T47D (cell line): ENCODE data around the gene SIGLEC12.

Source experiments
- DNase-seq, 2 experiments: peaks; one replicate each; pipeline versions ENCODE4 v3.0.0 to v3.0.0-alpha.2; 2011 to 2012; ENCODE audit warnings: low read depth in 1 of 2, low spot score in 1 of 2
- JUND ChIP-seq: IDR thresholded peaks from 2 replicates; pipeline ENCODE4 v1.6.1; 2012; ENCODE audit warnings: low read depth
- in situ Hi-C: cut with HindIII; loops from 2 replicates; pipeline ENCODE4 v1.10.0; 2016; ENCODE audit warnings: low sequenced_read_pairs, low pct_unique_long_range_greater_than_20kb

The SIGLEC12 gene

GRCh38 chr19:51489113-51489512 lies 12.5 kb downstream of the SIGLEC12 start:
- in situ Hi-C loops = no loop called here
- no peak for TF ChIP-seq JUND
- no peak for DNase-seq

- no peak for TF ChIP-seq JUND
- no peak for DNase-seq
- in situ Hi-C loops = no loop called here
These were observed 13.1 kb downstream of the SIGLEC12 start for GRCh38 chr19:51488491-51488890.

GRCh38 chr19:51485960-51486660 lies 15.5 kb downstream of the SIGLEC12 start:
- DNase-seq = no peak
- in situ Hi-C loops = no loop called here
- TF ChIP-seq JUND = no peak

- TF ChIP-seq JUND = no peak
- in situ Hi-C loops = no loop called here
- peak in 1 of 2 experiments; percentile 75 for DNase-seq
These were observed 21.0 kb downstream of the SIGLEC12 start for GRCh38 chr19:51480590-51480989.

- in situ Hi-C loops = no loop called here
- TF ChIP-seq JUND = no peak
- DNase-seq = no peak
These were observed 21.9 kb downstream of the SIGLEC12 start for GRCh38 chr19:51479531-51480331.

GRCh38 chr19:51478381-51479234 lies 23.0 kb downstream of the SIGLEC12 start, which contains the start of gene CEACAM18:
Gene CEACAM18 (plus strand): TSS chr19:51478539.
- no peak for DNase-seq
- no peak for TF ChIP-seq JUND
- in situ Hi-C loops = no loop called here

- TF ChIP-seq JUND = no peak
- in situ Hi-C loops = no loop called here
- no peak for DNase-seq
These were observed 24.3 kb downstream of the SIGLEC12 start for GRCh38 chr19:51477344-51477743.

- in situ Hi-C loops = no loop called here
These were observed 25.4 kb downstream of the SIGLEC12 start for GRCh38 chr19:51476164-51476563.

GRCh38 chr19:51473009-51473707 lies 28.4 kb downstream of the SIGLEC12 start:
- peak; percentile 47 to 79 for DNase-seq
- in situ Hi-C loops = no loop called here
- no peak for TF ChIP-seq JUND

More at GRCh38 chr19:51476164-51476563, 25.4 kb downstream of the SIGLEC12 start:
- no peak for DNase-seq
- no peak for TF ChIP-seq JUND

GRCh38 chr19:51472607-51473006 lies 29.0 kb downstream of the SIGLEC12 start:
- TF ChIP-seq JUND = no peak
- no peak for DNase-seq
- in situ Hi-C loops = no loop called here

- DNase-seq = no peak
- no peak for TF ChIP-seq JUND
- in situ Hi-C loops = no loop called here
These were observed 30.1 kb downstream of the SIGLEC12 start for GRCh38 chr19:51471527-51471926.

- in situ Hi-C loops = no loop called here
- TF ChIP-seq JUND = no peak
- DNase-seq = no peak
These were observed 30.6 kb downstream of the SIGLEC12 start for GRCh38 chr19:51470966-51471365.
